ENCODE results near the gene TRIM8. TPM values are rescaled to one million over a fixed set of nuclear protein-coding genes. Genes with fewer than 3 reads are reported as not detected.

TRIM8 gene
- total RNA-seq, 1 donor from 2014 or later, result 182 TPM

- peak overlapping the region; percentile 81 for H3K4me3 ChIP-seq (ENCODE audit: low read depth, low read length)
- peak; percentile 59 for DNase-seq (ENCODE audit: low read depth)
- TF ChIP-seq CTCF (conservative IDR thresholded peaks at IDR 0.05; ENCODE audit: low read depth, low read length), result no peak
These were observed 2.2 kb upstream of the TRIM8 start for GRCh38 chr10:102641880-102642735.

DNA sequence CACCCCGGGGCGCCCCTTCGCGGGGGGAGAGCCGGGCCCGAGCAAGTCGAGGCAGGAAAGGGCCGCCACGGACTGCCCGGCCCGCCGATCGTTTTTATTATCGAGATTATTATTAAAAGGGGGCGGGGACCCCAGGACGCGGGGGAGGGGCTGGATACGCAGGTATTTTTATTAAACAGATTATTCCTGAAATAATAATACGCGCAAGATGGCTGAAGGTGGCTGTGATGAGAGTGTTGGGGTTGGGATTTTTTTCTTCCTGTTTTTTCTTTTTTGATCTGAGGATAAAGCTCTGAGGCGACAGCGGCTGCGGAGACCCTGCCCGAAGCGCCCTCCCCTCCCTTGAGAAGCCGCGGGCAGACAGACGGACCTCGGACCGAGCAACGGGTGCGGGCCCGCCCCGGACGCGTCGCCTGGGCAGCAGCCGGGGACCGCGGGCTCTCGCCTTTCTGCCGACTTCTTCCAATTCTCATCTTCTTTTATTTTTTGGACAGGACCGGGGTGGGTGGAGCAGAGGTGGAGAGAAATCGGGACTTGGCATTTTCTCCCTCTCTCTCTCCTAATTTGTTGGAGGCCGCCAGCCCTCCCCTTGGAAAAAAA, 1.4 kb upstream of the TRIM8 start:
- H3K4me3 ChIP-seq (ENCODE audit: low read depth, low read length), result peak overlapping the region; percentile 81
- no peak for TF ChIP-seq CTCF (conservative IDR thresholded peaks at IDR 0.05; ENCODE audit: low read depth, low read length)
- no peak for DNase-seq (ENCODE audit: low read depth)

DNA sequence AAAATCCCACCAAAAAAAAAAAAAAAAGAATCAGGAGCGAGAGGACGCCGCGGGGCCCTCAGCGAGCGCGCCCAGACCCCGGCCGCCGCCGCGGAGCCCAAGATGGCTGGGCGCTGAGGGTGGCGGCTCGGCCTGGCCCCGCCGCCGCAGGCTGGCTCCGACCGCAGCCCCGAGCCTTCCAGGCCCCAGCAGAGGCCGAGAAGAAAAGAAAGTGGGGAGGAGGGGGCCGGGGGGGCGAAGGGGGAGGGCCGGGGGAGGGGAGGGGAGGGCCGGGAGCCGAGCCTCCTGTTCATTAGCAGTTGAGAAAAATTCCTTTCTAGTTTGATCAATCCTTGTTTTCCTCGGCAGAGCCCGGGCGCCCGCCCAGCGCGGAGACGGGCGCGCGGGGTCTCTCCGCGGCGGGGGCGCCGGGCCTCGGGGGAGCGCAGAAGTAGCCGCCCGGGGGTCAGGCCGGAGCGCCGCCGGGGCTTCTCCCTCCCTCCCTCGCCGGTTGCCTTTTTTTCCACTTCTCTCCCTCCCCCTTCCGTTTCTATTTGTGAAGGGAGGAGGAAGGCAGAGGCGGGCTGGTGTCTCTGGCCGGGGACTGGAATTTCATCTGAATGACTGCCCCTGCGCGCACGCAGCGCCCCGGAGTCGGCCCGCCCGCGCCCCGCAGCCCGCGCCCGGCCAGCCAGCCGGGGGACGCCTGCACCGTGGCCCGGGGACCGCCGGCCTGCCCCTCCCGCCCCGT, 778 bp upstream of the TRIM8 start:
- no peak for DNase-seq (ENCODE audit: low read depth)
- H3K4me3 ChIP-seq (ENCODE audit: low read depth, low read length), result peak overlapping the region; percentile 81
- TF ChIP-seq CTCF (conservative IDR thresholded peaks at IDR 0.05; ENCODE audit: low read depth, low read length), result no peak

GRCh38 chr10:102644646-102645387, 538 bp downstream of the TRIM8 start:
- no peak for DNase-seq (ENCODE audit: low read depth)
- peak; percentile 59 for TF ChIP-seq CTCF (conservative IDR thresholded peaks at IDR 0.05; ENCODE audit: low read depth, low read length)
- peak overlapping the region; percentile 81 for H3K4me3 ChIP-seq (ENCODE audit: low read depth, low read length)

- peak; percentile 56 for DNase-seq (ENCODE audit: low read depth)
- TF ChIP-seq CTCF (conservative IDR thresholded peaks at IDR 0.05; ENCODE audit: low read depth, low read length), result no peak
- H3K4me3 ChIP-seq (ENCODE audit: low read depth, low read length), result peak overlapping the region; percentile 81
These were observed 1.1 kb downstream of the TRIM8 start for GRCh38 chr10:102645388-102645740.

- H3K4me3 ChIP-seq (ENCODE audit: low read depth, low read length), result peak overlapping the region; percentile 81
- TF ChIP-seq CTCF (conservative IDR thresholded peaks at IDR 0.05; ENCODE audit: low read depth, low read length), result no peak
- DNase-seq (ENCODE audit: low read depth), result peak; percentile 69
These were observed 1.7 kb downstream of the TRIM8 start for GRCh38 chr10:102645741-102646609.

Measured in epithelial cell of proximal tubule (primary cell).